ENCODE results near the gene TRIM71. TPM values are rescaled to one million over a fixed set of nuclear protein-coding genes. Genes with fewer than 3 reads are reported as not detected.

Gene TRIM71
- total RNA-seq, 1 donor from 2014 or later = 0.65 TPM

GRCh38 chr3:32865383-32865782 lies 47.6 kb downstream of the TRIM71 start:
- no peak for DNase-seq (ENCODE audit: low read depth)

GRCh38 chr3:32866533-32866932 lies 48.7 kb downstream of the TRIM71 start:
- no peak for DNase-seq (ENCODE audit: low read depth)

GRCh38 chr3:32867954-32868353 lies 50.2 kb downstream of the TRIM71 start:
- no peak for DNase-seq (ENCODE audit: low read depth)

- no peak for DNase-seq (ENCODE audit: low read depth)
Observed at GRCh38 chr3:32868719-32869512, 51.1 kb downstream of the TRIM71 start.

GRCh38 chr3:32869513-32870047 lies 51.8 kb downstream of the TRIM71 start:
- no peak for DNase-seq (ENCODE audit: low read depth)

GRCh38 chr3:32870373-32871095 lies 52.7 kb downstream of the TRIM71 start:
- DNase-seq (ENCODE audit: low read depth) = peak; percentile 61

GRCh38 chr3:32871273-32871672 lies 53.5 kb downstream of the TRIM71 start:
- no peak for DNase-seq (ENCODE audit: low read depth)

- peak; percentile 71 for DNase-seq (ENCODE audit: low read depth)
Observed at GRCh38 chr3:32872487-32873382, 54.9 kb downstream of the TRIM71 start.

- DNase-seq (ENCODE audit: low read depth) = no peak
Observed at GRCh38 chr3:32873531-32874130, 55.8 kb downstream of the TRIM71 start.

GRCh38 chr3:32876920-32877319 lies 59.1 kb downstream of the TRIM71 start:
- peak; percentile 16 for DNase-seq (ENCODE audit: low read depth)

- DNase-seq (ENCODE audit: low read depth) = no peak
Observed at GRCh38 chr3:32877598-32877997, 59.8 kb downstream of the TRIM71 start.

- no peak for DNase-seq (ENCODE audit: low read depth)
Observed at GRCh38 chr3:32880225-32880624, 62.4 kb downstream of the TRIM71 start.

- DNase-seq (ENCODE audit: low read depth) = no peak
Observed at GRCh38 chr3:32881624-32882023, 63.8 kb downstream of the TRIM71 start.

- no peak for DNase-seq (ENCODE audit: low read depth)
Observed at GRCh38 chr3:32882189-32882588, 64.4 kb downstream of the TRIM71 start.

GRCh38 chr3:32882603-32883025 lies 64.8 kb downstream of the TRIM71 start:
- DNase-seq (ENCODE audit: low read depth) = no peak

GRCh38 chr3:32883817-32884216 lies 66.0 kb downstream of the TRIM71 start:
- no peak for DNase-seq (ENCODE audit: low read depth)

GRCh38 chr3:32884591-32884990 lies 66.8 kb downstream of the TRIM71 start:
- DNase-seq (ENCODE audit: low read depth) = no peak

GRCh38 chr3:32885283-32885901 lies 67.6 kb downstream of the TRIM71 start:
- DNase-seq (ENCODE audit: low read depth) = no peak

- no peak for DNase-seq (ENCODE audit: low read depth)
Observed at GRCh38 chr3:32886296-32886695, 68.5 kb downstream of the TRIM71 start.

GRCh38 chr3:32886911-32887310 lies 69.1 kb downstream of the TRIM71 start:
- no peak for DNase-seq (ENCODE audit: low read depth)

- DNase-seq (ENCODE audit: low read depth) = no peak
Observed at GRCh38 chr3:32888739-32889138, 70.9 kb downstream of the TRIM71 start.
